Measurements from ENCODE around the gene ITGA2B. TPM values are rescaled to one million over a fixed set of nuclear protein-coding genes. Genes with fewer than 3 reads are reported as not detected.

The ITGA2B gene
- polyA plus RNA-seq, 1 donor (not counting 4 experiments of a cell fraction or from before 2014, with no cell fraction given), result not detected

GRCh38 chr17:44338702-44339101 is 50.7 kb downstream of the ITGA2B start:
- H3K4me1 ChIP-seq (ENCODE audit: control insufficient read depth, extremely low read depth, insufficient read depth, low read length), result peaks cover 3% of the 10 kb centered on the region
- H3K27me3 ChIP-seq (ENCODE audit: control insufficient read depth, extremely low read depth, insufficient read depth, low read length), result no peaks in the 10 kb centered on the region
- DNase-seq (ENCODE audit: low read depth, low spot score) (no peak), FAIRE-seq (no peak)
- no peak overlapping the region for H3K27ac ChIP-seq (ENCODE audit: control insufficient read depth, insufficient read depth, low read length)
- H4K20me1 ChIP-seq (ENCODE audit: control insufficient read depth, extremely low read depth, insufficient read depth, low read length), result no peaks in the 10 kb centered on the region
- H3K4me3 ChIP-seq (ENCODE audit: control insufficient read depth in 2 of 3, extremely low read depth in 1 of 3, insufficient read depth in 2 of 3, low read depth in 1 of 3, low read length in 3 of 3), result no peak overlapping the region
- TF ChIP-seq, protein P1, sequence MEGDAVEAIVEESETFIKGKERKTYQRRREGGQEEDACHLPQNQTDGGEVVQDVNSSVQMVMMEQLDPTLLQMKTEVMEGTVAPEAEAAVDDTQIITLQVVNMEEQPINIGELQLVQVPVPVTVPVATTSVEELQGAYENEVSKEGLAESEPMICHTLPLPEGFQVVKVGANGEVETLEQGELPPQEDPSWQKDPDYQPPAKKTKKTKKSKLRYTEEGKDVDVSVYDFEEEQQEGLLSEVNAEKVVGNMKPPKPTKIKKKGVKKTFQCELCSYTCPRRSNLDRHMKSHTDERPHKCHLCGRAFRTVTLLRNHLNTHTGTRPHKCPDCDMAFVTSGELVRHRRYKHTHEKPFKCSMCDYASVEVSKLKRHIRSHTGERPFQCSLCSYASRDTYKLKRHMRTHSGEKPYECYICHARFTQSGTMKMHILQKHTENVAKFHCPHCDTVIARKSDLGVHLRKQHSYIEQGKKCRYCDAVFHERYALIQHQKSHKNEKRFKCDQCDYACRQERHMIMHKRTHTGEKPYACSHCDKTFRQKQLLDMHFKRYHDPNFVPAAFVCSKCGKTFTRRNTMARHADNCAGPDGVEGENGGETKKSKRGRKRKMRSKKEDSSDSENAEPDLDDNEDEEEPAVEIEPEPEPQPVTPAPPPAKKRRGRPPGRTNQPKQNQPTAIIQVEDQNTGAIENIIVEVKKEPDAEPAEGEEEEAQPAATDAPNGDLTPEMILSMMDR (optimal IDR thresholded peaks at IDR 0.05 in 1 of 3, IDR thresholded peaks at IDR 0.05 in 1 of 3, conservative IDR thresholded peaks at IDR 0.05 in 1 of 3; ENCODE audit: extremely low read depth in 1 of 3, insufficient read depth in 2 of 3, low read length in 3 of 3), result no peak
- TF ChIP-seq EZH2 (IDR thresholded peaks at IDR 0.05; ENCODE audit: low read length), result no peak
- H3K79me2 ChIP-seq (ENCODE audit: control insufficient read depth, insufficient read depth, low read length), result no peaks in the 10 kb centered on the region
- H3K9me3 ChIP-seq (ENCODE audit: control insufficient read depth, low read depth, low read length), result no peaks in the 10 kb centered on the region
- no peak overlapping the region for H3K4me2 ChIP-seq (ENCODE audit: control insufficient read depth, extremely low read depth, insufficient read depth, low read depth, low read length)
- H2AFZ ChIP-seq (ENCODE audit: control insufficient read depth, low read length), result no peak overlapping the region
- H3K36me3 ChIP-seq (ENCODE audit: control insufficient read depth in 2 of 2, extremely low read depth in 1 of 2, insufficient read depth in 2 of 2, low read length in 2 of 2), result no peaks in the 10 kb centered on the region
- H3K9ac ChIP-seq (ENCODE audit: control insufficient read depth, extremely low read depth, insufficient read depth, low read length), result no peak overlapping the region
- dilution Hi-C loops (cut with MboI; ENCODE audit: extremely low pct_ligation_motif_present, low sequenced_read_pairs), result no loop called here
- no peaks in the 10 kb centered on the region for H3K9me1 ChIP-seq (ENCODE audit: control insufficient read depth, extremely low read depth, insufficient read depth, low read length)

- no peak overlapping the region for H3K4me2 ChIP-seq (ENCODE audit: control insufficient read depth, extremely low read depth, insufficient read depth, low read depth, low read length)
- DNase-seq (ENCODE audit: low read depth, low spot score) (no peak), FAIRE-seq (no peak)
- H3K4me3 ChIP-seq (ENCODE audit: control insufficient read depth in 2 of 3, extremely low read depth in 1 of 3, insufficient read depth in 2 of 3, low read depth in 1 of 3, low read length in 3 of 3), result no peak overlapping the region
- dilution Hi-C loops (cut with MboI; ENCODE audit: extremely low pct_ligation_motif_present, low sequenced_read_pairs), result no loop called here
- no peak overlapping the region for H2AFZ ChIP-seq (ENCODE audit: control insufficient read depth, low read length)
- no peak for TF ChIP-seq EZH2 (IDR thresholded peaks at IDR 0.05; ENCODE audit: low read length)
- TF ChIP-seq, protein P1 (optimal IDR thresholded peaks at IDR 0.05 in 1 of 3, IDR thresholded peaks at IDR 0.05 in 1 of 3, conservative IDR thresholded peaks at IDR 0.05 in 1 of 3; ENCODE audit: extremely low read depth in 1 of 3, insufficient read depth in 2 of 3, low read length in 3 of 3), result no peak
- H3K9me1 ChIP-seq (ENCODE audit: control insufficient read depth, extremely low read depth, insufficient read depth, low read length), result no peaks in the 10 kb centered on the region
- H3K4me1 ChIP-seq (ENCODE audit: control insufficient read depth, extremely low read depth, insufficient read depth, low read length), result peaks cover 3% of the 10 kb centered on the region
- no peaks in the 10 kb centered on the region for H3K36me3 ChIP-seq (ENCODE audit: control insufficient read depth in 2 of 2, extremely low read depth in 1 of 2, insufficient read depth in 2 of 2, low read length in 2 of 2)
- H3K27me3 ChIP-seq (ENCODE audit: control insufficient read depth, extremely low read depth, insufficient read depth, low read length), result no peaks in the 10 kb centered on the region
- H3K79me2 ChIP-seq (ENCODE audit: control insufficient read depth, insufficient read depth, low read length), result no peaks in the 10 kb centered on the region
- H3K9ac ChIP-seq (ENCODE audit: control insufficient read depth, extremely low read depth, insufficient read depth, low read length), result no peak overlapping the region
- H3K27ac ChIP-seq (ENCODE audit: control insufficient read depth, insufficient read depth, low read length), result no peak overlapping the region
- no peaks in the 10 kb centered on the region for H4K20me1 ChIP-seq (ENCODE audit: control insufficient read depth, extremely low read depth, insufficient read depth, low read length)
- H3K9me3 ChIP-seq (ENCODE audit: control insufficient read depth, low read depth, low read length), result no peaks in the 10 kb centered on the region
Observed at GRCh38 chr17:44335968-44336367, 53.5 kb downstream of the ITGA2B start.
